ENCODE measurements around the gene MYRF. TPM values are rescaled to one million over a fixed set of nuclear protein-coding genes. Genes with fewer than 3 reads are reported as not detected.

The MYRF gene
- total RNA-seq, 1 donor from 2014 or later, result 0.78 TPM

GRCh38 chr11:61707574-61707973 is 44.9 kb upstream of the MYRF start:
- Mint-ChIP-seq H3K9me3 (no peaks in the 10 kb centered on the region), H3K27me3 (peaks cover 3% of the 10 kb centered on the region), H3K36me3 (ENCODE audit: low read depth) (no peaks in the 10 kb centered on the region), H3K27ac (no peak overlapping the region), H3K4me3 (no peak overlapping the region), H3K4me1 (no peaks in the 10 kb centered on the region)
- ChIA-PET CTCF (no interaction called here), POLR2A (no interaction called here)
- no peak for TF ChIP-seq CTCF (IDR thresholded peaks at IDR 0.05)
- DNase-seq (no peak), ATAC-seq (ENCODE audit: low read depth) (no peak)
- intact Hi-C loops (cut with micrococcal nuclease), result no loop called here

- Mint-ChIP-seq H3K4me3 (no peak overlapping the region), H3K27me3 (peaks cover 3% of the 10 kb centered on the region), H3K4me1 (no peaks in the 10 kb centered on the region), H3K9me3 (no peaks in the 10 kb centered on the region), H3K27ac (no peak overlapping the region), H3K36me3 (ENCODE audit: low read depth) (no peaks in the 10 kb centered on the region)
- ATAC-seq (ENCODE audit: low read depth) (no peak), DNase-seq (no peak)
- CTCF ChIA-PET, result no interaction called here
- intact Hi-C loops (cut with micrococcal nuclease), result no loop called here
- no peak for TF ChIP-seq CTCF (IDR thresholded peaks at IDR 0.05)
- POLR2A ChIA-PET, result no interaction called here
Observed at GRCh38 chr11:61709110-61709509, 43.3 kb upstream of the MYRF start.

GRCh38 chr11:61709572-61709971 is 42.9 kb upstream of the MYRF start:
- ChIA-PET POLR2A (no interaction called here), CTCF (no interaction called here)
- H3K36me3 Mint-ChIP-seq (ENCODE audit: low read depth), result no peaks in the 10 kb centered on the region
- H3K27me3 Mint-ChIP-seq, result peaks cover 3% of the 10 kb centered on the region
- intact Hi-C loops (cut with micrococcal nuclease), result no loop called here
- no peaks in the 10 kb centered on the region for H3K9me3 Mint-ChIP-seq
- no peaks in the 10 kb centered on the region for H3K4me1 Mint-ChIP-seq
- DNase-seq, result no peak
- no peak for TF ChIP-seq CTCF (IDR thresholded peaks at IDR 0.05)
- ATAC-seq (ENCODE audit: low read depth), result no peak
- no peak overlapping the region for H3K4me3 Mint-ChIP-seq
- H3K27ac Mint-ChIP-seq, result no peak overlapping the region

- Mint-ChIP-seq H3K9me3 (no peaks in the 10 kb centered on the region), H3K36me3 (ENCODE audit: low read depth) (no peaks in the 10 kb centered on the region), H3K4me3 (no peak overlapping the region), H3K27ac (no peak overlapping the region), H3K27me3 (peaks cover 3% of the 10 kb centered on the region), H3K4me1 (no peaks in the 10 kb centered on the region)
- POLR2A ChIA-PET, result no interaction called here
- intact Hi-C loops (cut with micrococcal nuclease), result no loop called here
- no peak for ATAC-seq (ENCODE audit: low read depth)
- no peak for DNase-seq
- CTCF ChIA-PET, result no interaction called here
- no peak for TF ChIP-seq CTCF (IDR thresholded peaks at IDR 0.05)
Observed at GRCh38 chr11:61710019-61710418, 42.4 kb upstream of the MYRF start.

- intact Hi-C loops (cut with micrococcal nuclease), result no loop called here
- Mint-ChIP-seq H3K27me3 (peaks cover 3% of the 10 kb centered on the region), H3K4me3 (no peak overlapping the region), H3K27ac (no peak overlapping the region), H3K36me3 (ENCODE audit: low read depth) (no peaks in the 10 kb centered on the region), H3K9me3 (no peaks in the 10 kb centered on the region), H3K4me1 (no peaks in the 10 kb centered on the region)
- DNase-seq (no peak), ATAC-seq (ENCODE audit: low read depth) (no peak)
- ChIA-PET POLR2A (no interaction called here), CTCF (no interaction called here)
- TF ChIP-seq CTCF (IDR thresholded peaks at IDR 0.05), result no peak
Observed at GRCh38 chr11:61711037-61711436, 41.4 kb upstream of the MYRF start.
